ENCODE data around the gene PLPP4.

Gene PLPP4

GRCh38 chr10:120559800-120560199 is 102.8 kb downstream of the PLPP4 start:
- H3K4me3 ChIP-seq (ENCODE audit: low read length), result no peak overlapping the region
- no peak overlapping the region for H2AFZ ChIP-seq (ENCODE audit: low read length)
- H3K79me2 ChIP-seq (ENCODE audit: low read length), result no peaks in the 10 kb centered on the region
- no peaks in the 10 kb centered on the region for H3K36me3 ChIP-seq (replicated peaks; ENCODE audit: insufficient read depth, low read length)
- no peaks in the 10 kb centered on the region for H4K20me1 ChIP-seq (ENCODE audit: insufficient read depth, low read length)
- no peaks in the 10 kb centered on the region for H3F3A ChIP-seq (ENCODE audit: insufficient read depth, low read length)
- H3K27ac ChIP-seq (ENCODE audit: low read length), result no peak overlapping the region
- no peaks in the 10 kb centered on the region; the same call in 1 of the 2 replicates for H3K9me3 ChIP-seq (replicated peaks; ENCODE audit: insufficient read depth, low read length)
- no peak overlapping the region for H3K9ac ChIP-seq (ENCODE audit: low read length)
- TF ChIP-seq, protein P1, sequence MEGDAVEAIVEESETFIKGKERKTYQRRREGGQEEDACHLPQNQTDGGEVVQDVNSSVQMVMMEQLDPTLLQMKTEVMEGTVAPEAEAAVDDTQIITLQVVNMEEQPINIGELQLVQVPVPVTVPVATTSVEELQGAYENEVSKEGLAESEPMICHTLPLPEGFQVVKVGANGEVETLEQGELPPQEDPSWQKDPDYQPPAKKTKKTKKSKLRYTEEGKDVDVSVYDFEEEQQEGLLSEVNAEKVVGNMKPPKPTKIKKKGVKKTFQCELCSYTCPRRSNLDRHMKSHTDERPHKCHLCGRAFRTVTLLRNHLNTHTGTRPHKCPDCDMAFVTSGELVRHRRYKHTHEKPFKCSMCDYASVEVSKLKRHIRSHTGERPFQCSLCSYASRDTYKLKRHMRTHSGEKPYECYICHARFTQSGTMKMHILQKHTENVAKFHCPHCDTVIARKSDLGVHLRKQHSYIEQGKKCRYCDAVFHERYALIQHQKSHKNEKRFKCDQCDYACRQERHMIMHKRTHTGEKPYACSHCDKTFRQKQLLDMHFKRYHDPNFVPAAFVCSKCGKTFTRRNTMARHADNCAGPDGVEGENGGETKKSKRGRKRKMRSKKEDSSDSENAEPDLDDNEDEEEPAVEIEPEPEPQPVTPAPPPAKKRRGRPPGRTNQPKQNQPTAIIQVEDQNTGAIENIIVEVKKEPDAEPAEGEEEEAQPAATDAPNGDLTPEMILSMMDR (IDR thresholded peaks at IDR 0.05; ENCODE audit: low read length), result no peak
- TF ChIP-seq EZH2 (optimal IDR thresholded peaks at IDR 0.05; ENCODE audit: low read depth, low read length), result no peak
- no peak for DNase-seq
- no peaks in the 10 kb centered on the region for H3K27me3 ChIP-seq (replicated peaks; ENCODE audit: insufficient read depth, low read length)
- no peaks in the 10 kb centered on the region for H3K4me1 ChIP-seq (ENCODE audit: low read length)
- H3K4me2 ChIP-seq (ENCODE audit: low read depth, low read length), result no peak overlapping the region
- no peaks in the 10 kb centered on the region for H3K9me2 ChIP-seq (replicated peaks; ENCODE audit: insufficient read depth, low read length)

DNA sequence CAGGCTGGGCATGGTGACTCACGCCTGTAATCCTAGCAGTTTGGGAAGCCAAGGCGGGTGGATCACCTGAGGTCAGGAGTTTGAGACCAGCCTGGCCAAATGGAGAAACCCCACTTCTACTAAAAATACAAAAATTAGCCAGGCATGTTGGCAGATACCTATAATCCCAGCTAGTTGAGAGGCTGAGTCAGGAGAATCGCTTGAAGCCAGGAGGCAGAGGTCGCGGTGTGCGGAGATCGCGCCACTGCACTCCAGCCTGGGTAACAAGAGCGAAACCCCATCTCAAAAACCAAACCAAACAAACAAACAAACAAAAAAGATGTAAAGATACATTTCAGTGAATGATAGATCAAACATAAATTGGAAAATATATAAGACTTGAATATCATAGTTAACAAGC is 105.9 kb downstream of the PLPP4 start:
- TF ChIP-seq EZH2phosphoT487 (IDR thresholded peaks at IDR 0.05; ENCODE audit: low read length), result no peak
- TF ChIP-seq, protein P1 (IDR thresholded peaks at IDR 0.05; ENCODE audit: low read length), result no peak
- H3K9me3 ChIP-seq (replicated peaks; ENCODE audit: insufficient read depth, low read length), result no peaks in the 10 kb centered on the region; the same call in 1 of the 2 replicates
- no peaks in the 10 kb centered on the region for H3K79me2 ChIP-seq (ENCODE audit: low read length)
- no peaks in the 10 kb centered on the region for H3F3A ChIP-seq (ENCODE audit: insufficient read depth, low read length)
- H2AFZ ChIP-seq (ENCODE audit: low read length), result no peak overlapping the region
- no peaks in the 10 kb centered on the region for H4K20me1 ChIP-seq (ENCODE audit: insufficient read depth, low read length)
- H3K9ac ChIP-seq (ENCODE audit: low read length), result no peak overlapping the region
- H3K27me3 ChIP-seq (replicated peaks; ENCODE audit: insufficient read depth, low read length), result no peaks in the 10 kb centered on the region
- no peak overlapping the region for H3K4me2 ChIP-seq (ENCODE audit: low read depth, low read length)
- no peak for DNase-seq
- H3K9me2 ChIP-seq (replicated peaks; ENCODE audit: insufficient read depth, low read length), result no peaks in the 10 kb centered on the region
- no peak overlapping the region for H3K27ac ChIP-seq (ENCODE audit: low read length)
- no peaks in the 10 kb centered on the region for H3K36me3 ChIP-seq (replicated peaks; ENCODE audit: insufficient read depth, low read length)
- H3K4me3 ChIP-seq (ENCODE audit: low read length), result no peak overlapping the region
- H3K4me1 ChIP-seq (ENCODE audit: low read length), result no peaks in the 10 kb centered on the region

GRCh38 chr10:120570418-120570817 is 113.4 kb downstream of the PLPP4 start:
- Histone ChIP-seq H3K27ac (ENCODE audit: low read length) (no peak overlapping the region), H3K36me3 (replicated peaks; ENCODE audit: insufficient read depth, low read length) (no peaks in the 10 kb centered on the region), H3K9me3 (replicated peaks; ENCODE audit: insufficient read depth, low read length) (no peaks in the 10 kb centered on the region), H4K20me1 (ENCODE audit: insufficient read depth, low read length) (no peaks in the 10 kb centered on the region), H3K4me2 (ENCODE audit: low read depth, low read length) (no peak overlapping the region), H3K79me2 (ENCODE audit: low read length) (no peaks in the 10 kb centered on the region), H3K4me1 (ENCODE audit: low read length) (no peaks in the 10 kb centered on the region), H3K9me2 (replicated peaks; ENCODE audit: insufficient read depth, low read length) (no peaks in the 10 kb centered on the region), H3K27me3 (replicated peaks; ENCODE audit: insufficient read depth, low read length) (no peaks in the 10 kb centered on the region), H3F3A (ENCODE audit: insufficient read depth, low read length) (no peaks in the 10 kb centered on the region), H2AFZ (ENCODE audit: low read length) (no peak overlapping the region), H3K4me3 (ENCODE audit: low read length) (no peak overlapping the region), H3K9ac (ENCODE audit: low read length) (no peak overlapping the region)
- DNase-seq, result no peak
- TF ChIP-seq, protein P1 (IDR thresholded peaks at IDR 0.05; ENCODE audit: low read length), result no peak

- no peak overlapping the region for H3K27ac ChIP-seq (ENCODE audit: low read length)
- H3K79me2 ChIP-seq (ENCODE audit: low read length), result no peaks in the 10 kb centered on the region
- H4K20me1 ChIP-seq (ENCODE audit: insufficient read depth, low read length), result no peaks in the 10 kb centered on the region
- no peaks in the 10 kb centered on the region for H3F3A ChIP-seq (ENCODE audit: insufficient read depth, low read length)
- no peaks in the 10 kb centered on the region for H3K9me3 ChIP-seq (replicated peaks; ENCODE audit: insufficient read depth, low read length)
- H3K4me3 ChIP-seq (ENCODE audit: low read length), result no peak overlapping the region
- no peaks in the 10 kb centered on the region for H3K9me2 ChIP-seq (replicated peaks; ENCODE audit: insufficient read depth, low read length)
- no peaks in the 10 kb centered on the region for H3K4me1 ChIP-seq (ENCODE audit: low read length)
- TF ChIP-seq EZH2 (optimal IDR thresholded peaks at IDR 0.05; ENCODE audit: low read depth, low read length) (no peak), EZH2phosphoT487 (IDR thresholded peaks at IDR 0.05; ENCODE audit: low read length) (no peak)
- TF ChIP-seq, protein P1 (IDR thresholded peaks at IDR 0.05; ENCODE audit: low read length), result no peak
- H3K9ac ChIP-seq (ENCODE audit: low read length), result no peak overlapping the region
- H3K4me2 ChIP-seq (ENCODE audit: low read depth, low read length), result no peak overlapping the region
- no peak for DNase-seq
- no peak overlapping the region for H2AFZ ChIP-seq (ENCODE audit: low read length)
- H3K36me3 ChIP-seq (replicated peaks; ENCODE audit: insufficient read depth, low read length), result no peaks in the 10 kb centered on the region
- no peaks in the 10 kb centered on the region for H3K27me3 ChIP-seq (replicated peaks; ENCODE audit: insufficient read depth, low read length)
Observed at GRCh38 chr10:120571266-120571665, 114.2 kb downstream of the PLPP4 start.

Measured in MM.1S (cell line).